Measurements from ENCODE around the gene TECPR2.
"Not testable (repeated sequence)": the region's sequence is repeated elsewhere in the genome, so short reads cannot be mapped to it uniquely, and the experiment has no call there.

TECPR2 gene

GRCh38 chr14:102511538-102511937 lies 148.8 kb downstream of the TECPR2 start:
- no peak for DNase-seq

- no peak for DNase-seq
Measured at GRCh38 chr14:102512793-102513300, 150.1 kb downstream of the TECPR2 start.

GRCh38 chr14:102513899-102514772 lies 151.4 kb downstream of the TECPR2 start:
- DNase-seq = no peak

GRCh38 chr14:102514987-102515733 lies 152.4 kb downstream of the TECPR2 start:
- no peak for DNase-seq

- DNase-seq = peak; percentile 33
Measured at GRCh38 chr14:102516531-102517391, 154.0 kb downstream of the TECPR2 start.

GRCh38 chr14:102517392-102518062 lies 154.8 kb downstream of the TECPR2 start:
- no peak for DNase-seq

GRCh38 chr14:102518063-102518648 lies 155.4 kb downstream of the TECPR2 start:
- DNase-seq = no peak

GRCh38 chr14:102519709-102520108 lies 157.0 kb downstream of the TECPR2 start:
- DNase-seq = not testable (repeated sequence)

GRCh38 chr14:102523200-102523568 lies 160.4 kb downstream of the TECPR2 start:
- DNase-seq = no peak

- DNase-seq = no peak
Measured at GRCh38 chr14:102523569-102524450, 161.1 kb downstream of the TECPR2 start.

GRCh38 chr14:102524451-102525218 lies 161.9 kb downstream of the TECPR2 start:
- DNase-seq = peak; percentile 95

GRCh38 chr14:102525219-102525928 lies 162.6 kb downstream of the TECPR2 start:
- peak; percentile 54 for DNase-seq

GRCh38 chr14:102525929-102526497 lies 163.3 kb downstream of the TECPR2 start:
- DNase-seq = no peak

- no peak for DNase-seq
Measured at GRCh38 chr14:102528431-102529170, 165.9 kb downstream of the TECPR2 start.

GRCh38 chr14:102530828-102531478 lies 168.2 kb downstream of the TECPR2 start:
- DNase-seq = no peak

- no peak for DNase-seq
Measured at GRCh38 chr14:102532204-102532658, 169.5 kb downstream of the TECPR2 start.

GRCh38 chr14:102537981-102538601 lies 175.3 kb downstream of the TECPR2 start:
- no peak for DNase-seq
